Stimulated activated CD4-positive, alpha-beta T cell treated with anti-CD3 and anti-CD28 coated beads, Interleukin-12 subunit alpha, Interleukin-12 subunit beta, amount 100 ng/mL, for 48 hours (primary cell): Measurements from ENCODE around the gene IRF4.
"Not testable (repeated sequence)": the region's sequence is repeated elsewhere in the genome, so short reads cannot be mapped to it uniquely, and the experiment has no call there.

Experiments
- DNase-seq, 3 donors: peaks; one replicate each; pipeline ENCODE4 v3.0.0-alpha.2; 2020; ENCODE audit warnings: low read depth in 2 of 3, low spot score in 1 of 3

The IRF4 gene

DNA sequence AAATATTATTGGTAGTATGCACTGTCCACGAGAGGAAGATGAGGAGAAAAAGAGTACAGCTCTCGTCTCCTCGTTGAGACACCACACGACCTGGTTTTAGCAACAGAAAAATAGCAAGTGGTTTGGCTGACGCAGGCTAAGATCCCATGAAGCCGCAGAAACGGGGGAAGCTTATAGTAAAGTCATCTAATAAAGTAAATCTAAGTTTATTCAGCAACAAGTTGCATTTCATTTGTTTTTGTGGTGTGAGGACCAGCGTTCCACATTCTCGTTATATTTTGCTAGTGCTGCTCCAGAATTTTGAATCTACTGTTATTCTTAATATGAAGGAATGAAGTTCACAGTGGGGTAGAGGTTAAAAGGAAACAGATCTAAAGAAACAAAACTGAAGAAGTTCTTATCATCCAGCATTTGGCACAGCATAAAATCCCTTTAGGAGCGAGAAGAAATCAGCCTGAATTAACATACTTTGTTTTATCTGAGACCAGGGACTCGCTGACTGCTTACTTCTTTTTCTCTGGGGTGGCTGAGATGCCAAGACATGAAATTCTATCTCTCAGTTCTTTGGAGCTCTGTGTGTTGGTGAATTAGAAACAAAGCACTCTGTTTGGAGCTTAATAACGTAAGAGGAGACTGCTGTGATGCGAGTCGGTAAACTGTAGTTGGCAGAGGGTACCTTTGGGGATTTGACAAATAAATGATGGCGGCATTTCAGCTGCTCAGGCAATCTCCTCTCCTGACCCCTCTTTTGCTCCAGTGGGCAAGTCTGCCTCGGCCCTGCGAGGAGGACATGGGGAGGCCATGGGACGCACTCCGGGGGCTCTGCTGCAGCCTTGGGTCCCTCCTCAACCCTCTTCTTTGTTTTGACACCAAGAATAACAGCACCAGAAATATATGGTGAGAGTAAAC is 24.9 kb upstream of the IRF4 start:
- DNase-seq, result no peak

DNA sequence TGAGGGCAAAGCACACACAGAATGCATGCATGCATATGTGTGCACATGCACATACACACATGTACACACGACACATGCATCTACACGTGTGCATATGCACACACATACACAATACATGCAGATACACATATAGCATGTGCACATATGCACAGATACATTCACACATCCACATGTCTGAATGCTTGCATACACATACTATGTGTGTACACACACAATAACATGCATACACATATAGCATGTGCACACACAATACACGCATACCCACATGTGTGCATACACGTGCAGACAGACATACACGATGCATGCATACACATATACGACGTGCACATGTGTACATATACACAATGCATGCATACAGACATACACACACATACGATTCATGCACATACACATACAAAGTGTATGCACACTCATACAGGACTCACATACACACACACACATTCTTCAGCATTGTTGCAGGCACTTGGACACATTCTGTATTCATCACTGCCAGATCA is 24.2 kb upstream of the IRF4 start:
- DNase-seq, result no peak

DNA sequence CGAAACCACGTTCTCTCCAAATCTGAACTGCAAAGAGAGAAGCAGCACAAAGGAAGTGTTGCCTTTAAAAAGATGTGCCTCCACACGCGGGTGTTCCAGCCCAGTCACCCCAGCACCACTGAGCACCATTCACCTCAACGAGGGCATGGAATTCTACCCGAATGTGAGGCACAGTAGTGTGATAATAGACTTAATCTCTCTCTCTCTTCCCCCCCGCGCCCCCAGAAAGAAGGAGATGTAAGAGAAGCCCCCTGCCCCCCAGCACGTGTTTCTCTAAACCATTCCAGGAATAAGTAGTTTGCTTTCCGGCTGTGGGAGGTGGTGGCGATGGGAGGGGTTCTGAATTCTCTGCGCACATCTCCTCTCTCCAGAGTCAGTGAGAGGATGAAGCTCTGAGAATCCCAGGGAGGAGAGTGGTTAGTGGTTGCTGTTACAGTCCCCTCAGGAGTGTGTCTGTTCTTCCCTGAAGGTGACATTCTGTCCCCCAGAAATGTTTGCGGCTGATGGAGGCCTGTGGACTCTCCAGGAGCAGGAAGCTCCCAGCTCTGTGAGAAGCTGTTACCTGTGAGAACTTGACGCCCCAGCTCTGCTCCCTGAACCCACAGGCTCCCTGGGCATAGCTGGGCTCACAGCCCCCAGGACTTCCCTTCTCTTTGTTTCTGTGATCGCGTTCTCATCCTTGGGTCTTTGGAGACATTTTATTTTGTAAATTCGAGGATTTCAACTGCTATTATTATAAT is 23.5 kb upstream of the IRF4 start:
- no peak for DNase-seq

DNA sequence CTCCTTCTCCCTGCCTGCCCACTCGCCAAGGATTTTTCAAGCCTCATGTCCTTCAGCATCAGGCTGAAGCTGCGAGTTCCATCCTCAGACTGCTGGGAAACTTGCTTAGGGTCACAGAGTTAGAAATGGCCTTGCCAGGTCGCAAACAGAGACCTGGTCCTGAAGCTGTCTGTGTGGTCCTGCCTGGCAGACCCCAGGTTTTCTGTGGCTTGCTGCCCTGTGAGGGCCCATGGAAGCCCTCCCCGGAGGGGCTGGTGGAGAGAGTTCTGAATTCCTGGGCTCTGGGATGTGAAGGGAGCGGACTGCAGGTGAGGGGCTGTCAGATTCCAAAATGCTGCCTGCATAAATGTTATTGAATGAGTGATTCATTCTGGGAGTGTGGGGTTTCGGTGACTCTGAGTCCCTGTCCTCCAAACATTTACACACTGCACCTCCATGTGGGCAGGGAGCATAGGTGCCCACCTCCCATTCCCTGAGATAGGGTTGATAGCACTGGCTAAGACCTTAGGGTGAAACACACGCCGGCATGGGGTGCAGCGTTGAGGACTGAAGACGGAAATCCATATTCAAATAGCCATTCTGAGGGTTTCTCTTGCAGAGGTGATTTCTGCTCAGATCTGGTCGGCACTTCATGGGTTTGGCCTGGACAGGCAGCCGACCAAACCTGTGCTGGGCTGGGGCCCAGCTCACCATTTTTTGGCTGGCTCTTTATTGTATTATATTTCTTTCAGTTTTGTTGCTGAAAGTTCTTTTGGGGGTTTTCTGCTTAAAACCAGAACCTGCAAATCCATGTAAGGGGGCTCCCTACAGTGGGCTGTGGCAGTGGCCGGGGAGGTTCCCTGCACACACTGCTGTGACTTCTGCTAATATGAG is 21.8 kb upstream of the IRF4 start:
- no peak for DNase-seq

DNA sequence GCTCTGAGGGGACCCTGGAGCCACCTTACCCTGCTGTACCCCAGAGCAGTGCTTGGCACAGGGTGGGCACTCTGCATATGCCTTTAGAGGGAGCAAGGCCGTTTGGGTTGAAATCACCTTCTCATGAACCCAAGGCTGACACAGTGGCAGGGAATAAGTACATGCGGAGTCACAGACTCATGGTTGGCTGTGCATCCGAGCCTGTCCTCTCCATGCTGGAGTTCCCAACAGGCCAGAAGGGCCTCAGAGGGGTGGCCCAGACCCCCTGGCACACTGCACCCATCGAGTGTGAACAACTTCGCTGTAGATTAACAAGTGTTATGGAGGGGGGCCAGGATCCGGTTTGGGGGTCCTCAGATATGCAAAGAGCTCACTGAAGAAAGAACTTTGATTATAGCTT is 21.0 kb upstream of the IRF4 start:
- no peak for DNase-seq

DNA sequence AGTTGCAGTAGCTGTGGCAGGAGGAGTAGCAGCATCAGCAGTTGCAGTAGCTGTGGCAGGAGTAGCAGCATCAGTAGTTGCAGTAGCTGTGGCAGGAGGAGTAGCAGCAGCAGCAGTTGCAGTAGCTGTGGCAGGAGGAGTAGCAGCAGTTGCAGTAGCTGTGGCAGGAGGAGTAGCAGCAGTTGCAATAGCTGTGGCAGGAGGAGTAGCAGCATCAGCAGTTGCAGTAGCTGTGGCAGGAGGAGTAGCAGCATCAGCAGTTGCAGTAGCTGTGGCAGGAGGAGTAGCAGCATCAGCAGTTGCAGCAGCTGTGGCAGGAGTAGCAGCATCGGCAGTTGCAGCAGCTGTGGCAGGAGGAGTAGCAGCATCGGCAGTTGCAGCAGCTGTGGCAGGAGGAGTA is 19.7 kb upstream of the IRF4 start:
- not testable (repeated sequence) for DNase-seq

DNA sequence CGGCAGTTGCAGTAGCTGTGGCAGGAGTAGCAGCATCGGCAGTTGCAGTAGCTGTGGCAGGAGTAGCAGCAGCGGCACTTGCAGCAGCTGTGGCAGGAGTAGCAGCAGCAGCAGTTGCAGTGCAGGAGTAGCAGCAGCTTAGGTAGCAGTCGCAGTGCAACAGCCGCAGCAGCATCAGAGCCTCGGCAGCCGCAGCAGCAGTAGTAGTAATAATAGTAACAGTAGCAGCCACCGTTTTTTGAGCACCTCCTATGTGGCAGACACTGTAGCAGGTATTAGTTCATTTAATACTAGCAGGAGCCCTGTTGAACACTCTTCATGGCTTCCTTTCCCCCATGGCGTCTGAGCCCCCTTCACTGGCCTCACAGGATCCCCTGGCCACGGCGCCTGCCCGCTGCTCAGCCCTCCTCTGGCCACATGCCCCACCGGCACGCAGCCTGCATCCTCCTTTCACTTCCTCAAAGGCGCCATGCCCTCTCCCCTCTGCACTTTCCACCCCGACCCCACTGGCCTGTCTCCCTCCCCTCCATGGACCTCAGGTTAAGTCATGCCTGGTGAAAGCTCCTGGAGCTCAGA is 19.1 kb upstream of the IRF4 start:
- no peak for DNase-seq

DNA sequence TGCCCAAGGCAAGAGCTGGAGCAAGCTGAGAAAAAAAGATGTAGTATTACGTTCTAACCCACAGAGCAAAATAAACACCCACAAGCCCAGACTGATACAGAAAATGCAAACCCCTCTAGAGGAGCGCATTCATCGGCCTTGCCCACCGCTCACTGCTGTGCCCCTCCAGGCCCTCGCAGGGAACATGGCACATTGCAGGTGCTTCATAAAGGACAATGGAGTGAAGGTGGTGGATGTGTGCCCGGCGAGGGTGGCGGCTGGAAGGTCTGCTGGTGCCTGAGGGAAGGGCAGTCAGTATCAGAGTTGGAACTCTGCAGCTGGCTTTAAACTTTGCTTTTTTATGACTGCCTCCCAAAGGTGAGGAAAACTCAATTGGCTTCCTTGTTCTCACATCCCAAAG is 18.5 kb upstream of the IRF4 start:
- DNase-seq, result no peak

DNA sequence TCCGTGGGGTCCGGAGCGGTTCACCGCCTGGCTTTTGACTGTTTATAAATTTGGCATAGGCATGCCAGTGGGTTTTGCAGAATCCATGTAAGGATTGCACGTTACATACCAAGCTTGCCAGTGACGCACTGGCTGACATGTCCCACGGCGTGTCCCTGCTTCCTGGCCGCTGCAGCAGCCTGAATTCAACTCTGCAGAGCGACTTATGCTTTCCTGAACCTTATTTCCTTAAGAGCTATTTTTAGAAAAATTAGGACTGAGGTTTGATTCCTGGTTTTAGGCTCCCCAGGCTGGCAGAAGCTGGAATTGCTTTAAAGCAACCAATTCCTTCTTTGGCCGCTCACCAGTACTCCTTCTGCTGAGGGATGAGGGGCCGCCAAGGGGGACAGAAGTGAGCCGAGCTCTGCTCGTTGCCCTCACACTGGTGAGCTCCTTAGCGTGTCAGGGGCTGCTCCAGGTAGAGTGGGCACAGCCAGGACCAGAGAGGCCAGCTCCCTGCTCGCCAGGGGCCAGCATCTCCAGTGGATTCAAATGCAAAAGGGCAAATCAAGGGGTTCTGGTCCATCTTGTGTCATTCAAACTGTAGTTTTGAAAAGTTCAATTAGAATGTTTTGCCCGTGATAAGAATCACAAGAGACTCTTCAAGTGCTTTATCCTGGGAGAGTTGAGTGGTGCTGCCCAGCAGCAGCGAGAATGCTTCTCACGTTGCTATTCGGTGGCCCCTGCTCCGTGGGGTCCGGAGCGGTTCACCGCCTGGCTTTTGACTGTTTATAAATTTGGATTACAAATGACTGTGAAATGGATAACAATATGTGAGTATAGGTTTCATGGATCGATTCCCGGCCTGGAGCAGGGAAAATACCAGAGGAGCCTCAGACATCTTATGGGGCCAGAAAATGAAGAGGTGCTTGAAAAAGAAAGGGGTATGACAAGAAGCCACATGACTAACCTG is 17.5 kb upstream of the IRF4 start:
- DNase-seq, result no peak

DNA sequence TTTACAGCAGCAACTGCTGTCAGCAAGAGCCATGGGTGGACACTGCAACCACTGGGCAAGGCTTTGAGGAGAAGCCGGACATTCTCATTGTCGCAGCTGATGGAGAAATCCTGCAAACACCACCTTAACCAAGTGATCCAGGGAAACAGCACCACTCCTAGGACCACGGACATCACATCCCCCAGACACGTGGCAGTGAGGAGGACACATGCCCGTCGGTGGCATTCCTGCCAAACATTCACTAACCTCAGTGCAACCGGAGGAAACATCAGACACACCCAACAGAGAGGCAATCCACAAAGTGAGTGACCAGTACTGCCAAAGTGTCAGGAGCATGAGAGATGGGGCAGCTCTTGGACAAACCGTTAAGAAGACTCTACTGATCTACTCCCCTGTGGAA is 16.6 kb upstream of the IRF4 start:
- no peak for DNase-seq

DNA sequence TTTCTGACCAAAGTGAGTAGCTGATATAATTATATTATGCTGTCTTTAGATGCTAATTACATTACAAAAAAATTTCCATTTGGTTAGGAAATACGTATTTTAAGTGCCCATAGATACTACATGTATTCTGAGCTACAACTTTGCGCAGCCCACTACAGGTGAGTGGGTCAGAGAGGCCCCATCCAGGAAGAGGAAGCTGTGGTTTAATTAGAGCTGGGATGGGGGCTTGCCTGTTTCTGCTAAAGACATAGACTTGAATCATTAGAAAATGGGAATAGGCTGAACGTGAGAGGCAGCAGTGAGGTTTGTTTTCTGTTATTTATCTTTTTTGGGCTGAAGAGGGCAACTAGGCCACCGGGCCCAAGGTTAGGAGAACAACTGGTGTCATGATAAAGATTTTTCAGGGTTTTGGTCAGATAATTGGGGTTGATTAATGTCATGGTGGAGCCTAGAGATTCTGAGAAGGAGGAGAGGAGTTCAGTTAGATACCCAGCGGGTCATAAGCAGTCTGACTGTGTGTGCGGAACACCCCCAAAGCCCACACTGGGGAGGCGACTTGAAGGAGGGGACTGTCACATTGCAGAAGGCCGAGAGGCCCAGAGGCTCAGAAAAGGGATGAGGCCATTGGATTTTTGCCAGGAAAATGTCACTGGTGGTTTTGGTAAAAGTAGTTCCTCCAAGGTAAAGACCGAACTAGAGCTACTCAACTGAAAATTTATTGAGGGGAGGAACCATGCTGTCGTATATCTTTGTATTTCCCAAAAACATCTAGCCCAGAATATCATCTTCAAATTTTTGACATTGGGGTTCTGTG is 14.5 kb upstream of the IRF4 start:
- DNase-seq, result no peak

DNA sequence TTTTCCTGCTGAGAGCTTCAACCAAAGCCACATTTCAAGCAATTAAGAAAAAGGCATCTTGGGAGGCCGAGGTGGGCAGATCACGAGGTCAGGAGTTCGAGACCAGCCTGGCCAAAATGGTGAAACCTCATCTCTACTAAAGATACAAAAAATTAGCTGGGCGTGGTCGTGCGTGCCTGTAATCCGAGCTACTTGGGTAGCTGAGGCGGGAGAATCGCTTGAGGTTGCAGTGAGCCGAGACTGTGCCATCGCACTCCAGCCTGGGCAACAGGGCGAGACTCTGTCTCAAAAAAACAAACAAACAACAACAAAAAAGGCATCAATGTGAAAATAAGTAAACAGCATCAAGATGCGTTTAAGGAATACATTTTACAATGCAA is 13.9 kb upstream of the IRF4 start:
- not testable (repeated sequence) for DNase-seq

DNA sequence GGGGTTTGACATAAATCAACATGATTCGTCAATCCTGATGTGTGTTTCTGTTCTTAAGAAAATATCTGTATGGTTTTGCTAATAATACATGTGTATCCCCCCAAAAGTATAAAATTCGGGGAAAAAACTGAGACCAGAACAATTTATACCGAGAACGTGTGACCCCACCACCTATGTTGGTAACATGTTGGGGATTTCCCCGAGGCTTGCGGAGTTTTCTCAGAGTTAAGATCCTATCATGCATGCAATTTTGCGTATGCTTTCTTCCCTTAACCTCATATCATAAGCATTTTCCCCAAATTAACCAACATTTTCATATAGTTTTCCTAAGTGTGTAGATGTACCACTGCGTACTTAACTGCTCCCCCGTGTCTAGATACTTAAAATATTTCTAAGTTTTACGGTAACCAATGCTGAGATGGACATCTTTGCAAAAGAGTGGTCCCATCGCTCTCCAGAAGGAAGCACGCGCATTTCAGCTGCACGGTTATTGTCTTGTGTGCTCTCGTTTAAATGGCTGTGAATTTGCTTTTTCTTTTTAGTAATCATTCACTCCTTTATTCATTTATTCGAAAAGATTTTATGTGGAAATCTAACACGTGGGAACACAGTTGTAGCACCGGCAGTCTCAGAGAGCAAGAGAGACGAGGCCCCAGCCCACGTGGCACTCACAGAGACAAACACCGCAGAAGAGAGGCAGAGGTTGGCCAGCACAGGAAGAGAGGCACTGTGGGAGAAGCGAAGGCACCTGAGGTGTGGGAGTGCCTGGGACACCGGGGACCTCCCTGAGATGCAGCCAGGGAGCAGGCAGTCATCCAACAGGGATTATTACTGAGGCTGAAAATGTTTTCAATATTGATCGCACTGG is 13.2 kb upstream of the IRF4 start:
- no peak for DNase-seq

DNA sequence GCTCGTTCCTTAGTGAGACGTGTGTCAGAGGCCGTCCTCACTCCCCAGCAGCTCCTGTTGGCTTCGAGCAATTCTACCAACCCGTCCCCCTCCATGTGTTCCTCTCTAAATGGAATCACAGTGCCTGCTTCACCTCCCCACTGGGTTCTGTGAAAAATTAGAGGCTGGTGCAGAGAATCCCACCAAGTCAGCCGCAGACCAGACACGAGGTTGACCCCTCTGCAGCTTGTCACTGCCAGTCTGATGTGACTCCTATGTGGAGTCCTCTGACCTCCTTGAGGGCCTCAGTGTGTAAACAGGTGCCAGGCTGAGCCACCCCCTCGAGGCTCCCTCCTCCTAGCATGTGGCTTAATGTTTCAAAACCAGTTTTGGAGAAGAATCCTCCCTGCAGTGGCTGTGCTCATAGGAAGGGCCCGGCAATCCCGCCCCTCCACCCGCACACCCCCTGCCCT is 12.6 kb upstream of the IRF4 start:
- DNase-seq, result no peak

DNA sequence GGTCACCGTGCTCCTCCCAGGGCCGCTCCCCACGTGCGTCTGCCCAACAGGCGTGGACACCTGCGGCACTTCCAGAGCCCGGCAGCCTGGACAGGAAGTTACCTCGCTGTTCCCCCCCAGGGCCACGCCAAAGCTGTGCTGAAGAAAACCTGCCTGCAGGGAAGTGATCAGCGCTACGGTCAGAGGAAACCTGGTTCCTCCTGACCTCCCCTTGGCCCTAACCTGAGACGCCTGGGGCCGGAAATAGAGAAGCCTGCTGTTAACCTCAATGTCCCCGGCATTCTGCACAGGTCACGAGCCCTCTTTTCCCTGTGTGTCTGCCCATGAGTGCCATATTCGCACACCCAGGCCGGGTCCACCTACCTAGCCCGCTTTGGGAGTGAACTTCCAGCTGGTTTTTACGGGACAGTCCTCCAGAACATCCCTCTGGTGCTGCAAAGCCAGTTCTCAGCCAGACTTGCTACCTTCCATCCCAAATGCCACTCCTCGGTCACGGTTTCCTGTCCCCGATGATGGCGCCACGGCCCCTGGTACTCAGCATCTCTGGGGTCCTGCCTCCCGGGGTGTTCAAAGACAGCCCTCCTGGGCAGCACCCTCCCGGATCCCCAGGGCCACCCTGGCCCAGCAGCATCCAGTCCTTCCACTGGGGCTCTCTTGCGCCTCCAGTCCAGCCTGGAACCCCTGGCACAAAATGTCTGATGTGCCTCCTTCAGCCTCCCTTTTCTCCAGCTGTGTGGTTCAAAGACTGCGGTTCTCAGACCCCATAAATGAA is 12.0 kb upstream of the IRF4 start:
- DNase-seq, result no peak

DNA sequence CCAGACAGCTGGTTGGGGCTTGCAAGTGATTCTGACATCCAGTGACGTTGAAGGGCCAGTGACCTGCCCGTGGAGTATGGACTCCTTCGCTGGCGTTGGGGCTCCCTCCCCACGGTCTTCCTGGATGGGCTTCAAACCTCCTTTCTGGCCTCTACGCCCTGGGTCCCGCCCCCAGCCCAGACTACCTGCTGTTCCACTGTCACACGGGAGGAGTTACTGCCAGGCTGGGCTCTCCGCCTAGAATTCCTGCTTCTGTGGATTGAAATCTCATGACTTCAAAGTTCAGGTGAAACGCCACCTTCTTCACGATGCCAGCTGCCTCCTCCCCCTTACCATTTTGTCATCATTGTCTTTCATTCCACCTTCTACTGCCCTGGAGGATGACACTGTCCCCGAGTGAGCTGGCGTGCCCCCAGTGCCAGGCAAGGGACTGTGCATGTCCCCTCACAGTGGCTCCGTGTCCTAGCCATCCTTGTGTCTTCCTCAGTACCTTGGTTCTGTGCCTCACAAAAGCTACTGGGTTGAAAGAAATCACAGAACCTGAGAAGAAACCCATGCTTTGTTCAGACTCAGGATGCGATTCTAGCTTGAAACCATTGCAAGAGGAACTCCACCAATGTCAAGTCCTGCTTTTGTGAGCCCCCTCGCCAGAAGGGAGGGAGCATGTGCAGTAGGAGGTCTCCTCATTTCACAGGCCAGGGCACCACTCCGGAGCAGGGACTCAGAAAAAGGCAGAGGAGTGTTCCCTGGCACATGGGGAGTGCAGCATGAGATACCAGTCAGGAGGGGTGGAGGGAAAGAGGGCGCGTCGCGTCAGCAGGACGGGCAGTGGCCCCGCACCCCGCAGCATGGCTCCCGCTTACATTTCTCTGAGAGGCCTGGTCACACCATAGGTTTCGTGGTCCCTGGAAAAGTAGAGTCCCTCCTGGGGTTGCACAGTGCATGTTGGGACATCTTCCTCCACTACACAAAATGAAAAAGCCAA is 11.0 kb upstream of the IRF4 start:
- no peak for DNase-seq
